Transverse colon (tissue), 4 donors: ENCODE results near the gene BRMS1. TPM values are rescaled to one million over a fixed set of nuclear protein-coding genes. Genes with fewer than 3 reads are reported as not detected.

Experiments
- DNase-seq: peaks from one replicate; pipeline ENCODE4 v3.0.0-alpha.2; 2019
- H3K27ac ChIP-seq, 4 donors: fragments of 200-600 bp; sonication (generic); 2 replicates each; pipeline ENCODE4 v1.5.1; 2016 to 2018; ENCODE audit warnings: inconsistent platforms in 4 of 4
- H3K27me3 ChIP-seq: fragments of 200-600 bp; sonication (generic); 2 replicates; pipeline ENCODE4 v1.5.1; 2017; ENCODE audit warnings: inconsistent platforms
- H3K36me3 ChIP-seq, 4 donors: fragments of 200-600 bp; sonication (generic); 2 replicates each; pipeline ENCODE4 v1.5.1; 2017 to 2019; ENCODE audit warnings: inconsistent platforms in 4 of 4
- H3K4me1 ChIP-seq, 4 donors: fragments of 200-600 bp; sonication (generic); 2 replicates each; pipeline ENCODE4 v1.5.1; 2017 to 2020; ENCODE audit warnings: inconsistent platforms in 4 of 4
- H3K4me3 ChIP-seq, 4 donors: fragments of 200-600 bp; sonication (generic); 1 replicate in 1 of 4; 2 replicates in 3 of 4; pipeline versions ENCODE4 v1.5.1 to v1.6.1; 2017 to 2019; ENCODE audit warnings: inconsistent platforms in 4 of 4
- H3K9me3 ChIP-seq, 2 donors: fragments of 200-600 bp; sonication (generic); 2 replicates each; pipeline ENCODE4 v1.5.1; 2017 to 2019; ENCODE audit warnings: inconsistent platforms in 2 of 2
- CTCF ChIP-seq, 5 experiments: fragments of 200-600 bp in 3 of 5; fragments of 450-650 bp in 2 of 5; sonication (generic) in 3 of 5; IDR thresholded peaks; 1 replicate in 2 of 5; 2 replicates in 3 of 5; pipeline ENCODE4 v1.5.1; 2016 to 2017; ENCODE audit warnings: antibody characterized with exemption in 5 of 5, inconsistent platforms in 3 of 5, mild to moderate bottlenecking in 2 of 5, moderate library complexity in 1 of 5
- EP300 ChIP-seq: sonication (generic); formaldehyde crosslinking; IDR thresholded peaks from one replicate; pipeline ENCODE4 v1.6.1; 2017; ENCODE audit warnings: antibody characterized with exemption, low read depth
- POLR2A ChIP-seq: fragments of 450-650 bp; IDR thresholded peaks from one replicate; pipeline ENCODE4 v1.6.1; 2016; ENCODE audit warnings: antibody characterized with exemption, mild to moderate bottlenecking, moderate library complexity
- POLR2AphosphoS5 ChIP-seq, 3 donors: sonication (generic); formaldehyde crosslinking; IDR thresholded peaks; one replicate each; pipeline ENCODE4 v1.6.1; 2016; ENCODE audit warnings: antibody characterized with exemption in 3 of 3
- WGBS, 2 donors: methylation state at CpG; one replicate each; pipeline ENCODE4 v1.1.5; 2018; ENCODE audit warnings: low coverage in 1 of 2; 5-methylcytosine and 5-hydroxymethylcytosine counted together
- in situ Hi-C, 4 donors: fragments of 200-750 bp; cut with MboI; loops; one replicate each; pipeline versions ENCODE4 v1.15.0 to v1.15.1; 2017; ENCODE audit warnings: low sequenced_read_pairs in 3 of 4, low pct_ligation_motif_present in 1 of 4, low pct_unique_long_range_greater_than_20kb in 1 of 4
- intact Hi-C: fragments of 100-400 bp; cut with DNase I; formaldehyde crosslinking; loops from one replicate; pipeline ENCODE4 v1.15.1; 2023; ENCODE audit warnings: low total_unique reads
- total RNA-seq, 4 donors: library from RNA; depleted of rRNA; stranded (reverse); fragments of >200 nt; gene quantifications; one replicate each; pipeline ENCODE4 v1.1.0, GENCODE V29; 2016

Gene BRMS1
- total RNA-seq, 4 donors from 2014 or later = 34.0 to 178 (median 63.1) TPM

GRCh38 chr11:66371627-66372415, 26.9 kb upstream of the BRMS1 start, which contains the start of gene SLC29A2:
Gene SLC29A2 (minus strand): TSS chr11:66371760. CDS start chr11:66371591, 169 bp downstream.
- peaks cover 35% of the 10 kb centered on the region for H3K27me3 ChIP-seq
- peak; percentile 88 for DNase-seq
- H3K4me3 ChIP-seq = peak within 1 kb of the TSS; percentile 48 to 71 (median 66)
- H3K36me3 ChIP-seq = no peaks in the 10 kb centered on the region
- peaks cover 0 to 28% (median 17%) of the 10 kb centered on the region in 4 donors for H3K4me1 ChIP-seq
- intact Hi-C loops (no loop called here), in situ Hi-C loops (no loop called here)
- H3K27ac ChIP-seq = peak within 1 kb of the TSS; percentile 79 to 89 (median 84)
- H3K9me3 ChIP-seq = no peaks in the 10 kb centered on the region
- TF ChIP-seq EP300 (no peak), CTCF (IDR thresholded peaks at IDR 0.05) (no peak), POLR2A (peak; percentile 39), POLR2AphosphoS5 (IDR thresholded peaks at IDR 0.05) (no peak)
- 0 to 1% methylated on average over 6 to 44 of the region's 72 CpGs for WGBS, 2 donors

- H3K9me3 ChIP-seq = no peaks in the 10 kb centered on the region
- H3K36me3 ChIP-seq = no peaks in the 10 kb centered on the region
- H3K27me3 ChIP-seq = peaks cover 24% of the 10 kb centered on the region
- no peak overlapping the region for H3K4me3 ChIP-seq
- intact Hi-C loops (no loop called here), in situ Hi-C loops (no loop called here)
- 83 to 92% methylated on average over 2 to 25 of the region's 25 CpGs for WGBS, 2 donors
- DNase-seq = no peak
- H3K4me1 ChIP-seq = peaks cover 0 to 28% (median 17%) of the 10 kb centered on the region in 4 donors
- TF ChIP-seq CTCF (IDR thresholded peaks at IDR 0.05) (no peak), POLR2A (no peak), EP300 (no peak), POLR2AphosphoS5 (IDR thresholded peaks at IDR 0.05) (no peak)
- no peak overlapping the region for H3K27ac ChIP-seq
These were observed 24.4 kb upstream of the BRMS1 start for GRCh38 chr11:66369073-66369894.

- H3K4me1 ChIP-seq = peaks cover 0 to 28% (median 17%) of the 10 kb centered on the region in 4 donors
- H3K4me3 ChIP-seq = no peak overlapping the region
- no peaks in the 10 kb centered on the region for H3K9me3 ChIP-seq
- no peaks in the 10 kb centered on the region for H3K36me3 ChIP-seq
- WGBS, 2 donors = 86% methylated on average over 6 of the region's 6 CpGs; no CpG with 5 or more reads in 1 of the 2 donors
- no peak overlapping the region for H3K27ac ChIP-seq
- in situ Hi-C loops = no loop called here
- no peak for DNase-seq
- TF ChIP-seq POLR2AphosphoS5 (IDR thresholded peaks at IDR 0.05) (no peak), POLR2A (no peak), CTCF (IDR thresholded peaks at IDR 0.05) (no peak), EP300 (no peak)
- intact Hi-C loops = no loop called here
- peaks cover 19% of the 10 kb centered on the region for H3K27me3 ChIP-seq
These were observed 23.6 kb upstream of the BRMS1 start for GRCh38 chr11:66368484-66368883.
